Fibroblast of villous mesenchyme (primary cell): ENCODE data around the gene TIMMDC1. TPM values are rescaled to one million over a fixed set of nuclear protein-coding genes. Genes with fewer than 3 reads are reported as not detected.
"Not testable (repeated sequence)": the region's sequence is repeated elsewhere in the genome, so short reads cannot be mapped to it uniquely, and the experiment has no call there.

Experiments used
- DNase-seq: peaks from one replicate; pipeline ENCODE4 v3.0.0-alpha.2; 2010; ENCODE audit warnings: low read depth
- H3K4me3 ChIP-seq: 2 replicates; pipeline ENCODE4 v1.5.1; 2011; ENCODE audit warnings: low read depth, mild to moderate bottlenecking, low read length
- total RNA-seq: library from RNA; depleted of rRNA; stranded (reverse); fragments of >200 nt; gene quantifications from 2 replicates; pipeline ENCODE4 v1.2.3, GENCODE V29; 2012
- TF ChIP-seq, protein P1 (sequence below): IDR thresholded peaks from 2 replicates; pipeline ENCODE4 v1.5.1; 2012; ENCODE audit warnings: low read depth, mild to moderate bottlenecking, low read length; ENCODE audit not compliant: insufficient read depth

The TIMMDC1 gene
- total RNA-seq, 1 donor, result 58.7 TPM

GRCh38 chr3:119551598-119551997 is 53.3 kb downstream of the TIMMDC1 start:
- DNase-seq, result no peak
- no peak overlapping the region for H3K4me3 ChIP-seq
- TF ChIP-seq, protein P1, sequence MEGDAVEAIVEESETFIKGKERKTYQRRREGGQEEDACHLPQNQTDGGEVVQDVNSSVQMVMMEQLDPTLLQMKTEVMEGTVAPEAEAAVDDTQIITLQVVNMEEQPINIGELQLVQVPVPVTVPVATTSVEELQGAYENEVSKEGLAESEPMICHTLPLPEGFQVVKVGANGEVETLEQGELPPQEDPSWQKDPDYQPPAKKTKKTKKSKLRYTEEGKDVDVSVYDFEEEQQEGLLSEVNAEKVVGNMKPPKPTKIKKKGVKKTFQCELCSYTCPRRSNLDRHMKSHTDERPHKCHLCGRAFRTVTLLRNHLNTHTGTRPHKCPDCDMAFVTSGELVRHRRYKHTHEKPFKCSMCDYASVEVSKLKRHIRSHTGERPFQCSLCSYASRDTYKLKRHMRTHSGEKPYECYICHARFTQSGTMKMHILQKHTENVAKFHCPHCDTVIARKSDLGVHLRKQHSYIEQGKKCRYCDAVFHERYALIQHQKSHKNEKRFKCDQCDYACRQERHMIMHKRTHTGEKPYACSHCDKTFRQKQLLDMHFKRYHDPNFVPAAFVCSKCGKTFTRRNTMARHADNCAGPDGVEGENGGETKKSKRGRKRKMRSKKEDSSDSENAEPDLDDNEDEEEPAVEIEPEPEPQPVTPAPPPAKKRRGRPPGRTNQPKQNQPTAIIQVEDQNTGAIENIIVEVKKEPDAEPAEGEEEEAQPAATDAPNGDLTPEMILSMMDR, result no peak

GRCh38 chr3:119552928-119553327 is 54.6 kb downstream of the TIMMDC1 start:
- not testable (repeated sequence) for H3K4me3 ChIP-seq, DNase-seq

GRCh38 chr3:119553823-119554415 is 55.6 kb downstream of the TIMMDC1 start:
- TF ChIP-seq, protein P1, result no peak
- no peak overlapping the region for H3K4me3 ChIP-seq
- no peak for DNase-seq

GRCh38 chr3:119555309-119555735 is 57.0 kb downstream of the TIMMDC1 start:
- no peak for DNase-seq
- H3K4me3 ChIP-seq, result no peak overlapping the region
- TF ChIP-seq, protein P1, result no peak

DNA sequence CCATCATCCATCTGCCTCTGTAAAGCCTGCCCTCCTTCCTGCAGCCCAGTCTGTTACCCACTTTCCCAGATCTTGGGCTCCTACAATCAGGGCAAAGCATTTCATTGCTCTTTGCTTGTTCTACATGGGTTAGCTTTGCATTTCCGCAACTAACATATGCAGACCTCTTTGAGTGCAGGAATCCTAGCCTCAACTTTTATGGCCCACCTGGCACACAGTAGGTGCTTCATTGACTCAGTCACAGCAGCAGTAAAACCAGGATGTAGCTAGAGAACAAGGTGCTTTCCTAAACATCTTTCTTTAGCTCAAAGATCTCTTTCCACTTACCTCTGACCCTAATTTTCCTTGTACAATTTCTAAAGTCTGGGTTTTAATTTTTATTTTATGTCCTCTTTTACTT is 57.6 kb downstream of the TIMMDC1 start:
- no peak for DNase-seq
- TF ChIP-seq, protein P1, result no peak
- H3K4me3 ChIP-seq, result no peak overlapping the region

DNA sequence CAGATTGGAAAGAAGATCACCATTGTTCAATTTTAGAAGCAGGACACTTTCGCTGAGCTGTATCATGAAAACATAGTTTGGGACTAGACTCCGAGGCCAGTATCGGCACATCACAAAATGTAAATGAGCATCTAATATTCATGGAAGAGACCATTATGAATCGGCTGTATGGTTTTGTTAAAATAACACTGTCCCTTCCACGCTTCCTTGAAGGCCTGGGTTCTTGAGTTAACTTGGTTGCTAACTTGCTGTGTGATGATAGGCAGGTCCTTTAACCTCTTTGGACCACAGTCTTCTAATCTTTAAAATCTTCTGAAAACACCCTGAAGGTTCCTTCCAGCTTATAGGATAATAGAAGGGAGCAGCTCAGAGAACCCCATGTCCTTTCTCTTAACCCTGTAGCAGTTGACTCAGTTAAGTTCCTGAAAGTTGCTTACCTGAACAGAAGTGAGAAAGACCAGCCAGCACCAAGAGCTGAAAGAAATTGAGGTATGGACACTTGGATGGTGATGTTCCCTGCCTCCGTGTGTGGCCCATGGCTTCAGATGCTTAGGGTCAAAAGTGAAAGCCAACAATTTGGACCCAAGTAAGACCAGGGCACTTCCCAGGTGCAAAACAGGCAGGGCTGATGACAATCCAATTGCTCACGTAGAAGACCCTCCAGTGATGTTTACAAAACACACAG is 59.0 kb downstream of the TIMMDC1 start:
- H3K4me3 ChIP-seq, result no peak overlapping the region
- DNase-seq, result no peak
- TF ChIP-seq, protein P1, result no peak

DNA sequence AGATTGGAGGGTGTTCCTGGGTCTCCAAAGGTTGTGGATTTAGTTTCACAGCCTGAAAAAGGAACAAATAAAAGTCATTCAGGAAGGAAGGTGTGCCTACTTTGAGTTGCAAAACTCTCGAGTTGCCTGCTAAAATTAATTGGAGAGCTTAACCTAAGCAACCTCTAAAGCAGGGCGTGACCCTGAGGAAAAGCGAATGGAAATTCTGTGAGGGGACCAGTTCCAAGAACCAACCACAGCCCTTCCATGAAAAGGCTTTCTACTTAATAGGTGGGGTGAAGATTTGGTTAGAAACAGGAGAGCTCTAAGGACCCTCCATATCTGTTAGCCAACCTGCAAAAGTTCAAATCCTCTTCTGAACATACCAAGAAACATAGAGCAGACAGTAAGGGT is 59.5 kb downstream of the TIMMDC1 start:
- TF ChIP-seq, protein P1, result no peak
- no peak overlapping the region for H3K4me3 ChIP-seq
- DNase-seq, result no peak
